Measurements from ENCODE around the gene NFKBIB. TPM values are rescaled to one million over a fixed set of nuclear protein-coding genes. Genes with fewer than 3 reads are reported as not detected.

NFKBIB gene
- total RNA-seq, 1 experiment from 2014 or later, result 51.2 TPM

DNA sequence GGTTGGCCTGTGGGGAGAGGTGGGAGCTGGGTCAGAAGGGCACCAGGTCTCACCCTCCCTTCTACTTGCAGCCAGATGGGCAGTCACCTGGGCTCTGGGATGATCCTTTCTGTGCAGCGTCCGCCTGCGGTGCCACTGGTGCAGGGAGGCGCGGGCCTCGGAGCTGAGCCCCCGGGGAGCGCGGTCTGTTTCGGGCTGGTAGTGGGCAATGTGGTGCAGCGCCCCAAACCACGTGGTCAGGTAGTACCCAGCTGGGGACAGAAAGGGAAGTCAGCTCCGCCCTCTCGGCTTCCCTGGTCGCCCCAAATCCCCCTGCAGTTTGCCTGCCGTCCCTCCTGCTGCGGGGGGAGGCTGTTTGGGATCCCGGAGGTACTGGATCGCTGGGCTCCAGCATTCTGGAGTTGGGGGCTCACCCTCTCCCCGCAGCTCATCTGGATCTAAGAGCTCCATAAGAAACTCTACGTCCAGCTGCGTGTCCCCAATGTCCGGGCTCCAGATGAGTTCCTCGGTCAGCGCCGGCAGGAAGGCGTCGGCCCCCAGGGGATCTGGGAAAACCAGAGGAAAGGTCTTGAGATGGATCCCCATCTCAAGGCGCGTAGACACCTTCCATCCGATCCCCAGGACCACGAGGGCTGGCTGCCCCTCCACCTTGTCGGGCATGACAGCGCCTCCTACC, 30.5 kb upstream of the NFKBIB start:
- no peak for DNase-seq (ENCODE audit: low read depth, low spot score)
- Histone ChIP-seq H3K27me3 (ENCODE audit: insufficient read depth, low read length) (no peaks in the 10 kb centered on the region), H3K79me2 (ENCODE audit: insufficient read depth, low read length) (no peaks in the 10 kb centered on the region), H4K20me1 (ENCODE audit: insufficient read depth) (no peaks in the 10 kb centered on the region), H3K9me3 (ENCODE audit: control insufficient read depth in 1 of 2, insufficient read depth in 1 of 2, low read depth in 1 of 2, low read length in 2 of 2) (no peaks in the 10 kb centered on the region), H3K4me1 (ENCODE audit: control insufficient read depth in 1 of 2, insufficient read depth in 2 of 2, low read length in 2 of 2) (peaks cover 3 to 15% of the 10 kb centered on the region in 2 experiments; a peak in 3 of 4 replicates), H3K36me3 (ENCODE audit: control insufficient read depth in 1 of 2, insufficient read depth in 2 of 2, low read length in 2 of 2) (no peaks in the 10 kb centered on the region), H3K9ac (ENCODE audit: low read length) (no peak overlapping the region), H3K4me2 (ENCODE audit: low read length) (no peak overlapping the region), H3K4me3 (replicated peaks in 1 of 2; ENCODE audit: low read depth in 1 of 2, low read length in 2 of 2) (no peak overlapping the region), H2AFZ (ENCODE audit: low read depth, low read length, poor library complexity, severe bottlenecking) (no peak overlapping the region), H3K9me2 (ENCODE audit: insufficient read depth) (no peaks in the 10 kb centered on the region), H3K27ac (ENCODE audit: low read depth, low read length) (no peak overlapping the region)
- TF ChIP-seq SRF (IDR thresholded peaks at IDR 0.05; ENCODE audit: low read depth), result no peak
- TF ChIP-seq, protein P1, sequence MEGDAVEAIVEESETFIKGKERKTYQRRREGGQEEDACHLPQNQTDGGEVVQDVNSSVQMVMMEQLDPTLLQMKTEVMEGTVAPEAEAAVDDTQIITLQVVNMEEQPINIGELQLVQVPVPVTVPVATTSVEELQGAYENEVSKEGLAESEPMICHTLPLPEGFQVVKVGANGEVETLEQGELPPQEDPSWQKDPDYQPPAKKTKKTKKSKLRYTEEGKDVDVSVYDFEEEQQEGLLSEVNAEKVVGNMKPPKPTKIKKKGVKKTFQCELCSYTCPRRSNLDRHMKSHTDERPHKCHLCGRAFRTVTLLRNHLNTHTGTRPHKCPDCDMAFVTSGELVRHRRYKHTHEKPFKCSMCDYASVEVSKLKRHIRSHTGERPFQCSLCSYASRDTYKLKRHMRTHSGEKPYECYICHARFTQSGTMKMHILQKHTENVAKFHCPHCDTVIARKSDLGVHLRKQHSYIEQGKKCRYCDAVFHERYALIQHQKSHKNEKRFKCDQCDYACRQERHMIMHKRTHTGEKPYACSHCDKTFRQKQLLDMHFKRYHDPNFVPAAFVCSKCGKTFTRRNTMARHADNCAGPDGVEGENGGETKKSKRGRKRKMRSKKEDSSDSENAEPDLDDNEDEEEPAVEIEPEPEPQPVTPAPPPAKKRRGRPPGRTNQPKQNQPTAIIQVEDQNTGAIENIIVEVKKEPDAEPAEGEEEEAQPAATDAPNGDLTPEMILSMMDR (IDR thresholded peaks at IDR 0.05 in 2 of 3, conservative IDR thresholded peaks at IDR 0.05 in 1 of 3; ENCODE audit: borderline replicate concordance in 1 of 3, insufficient read depth in 1 of 3, low read depth in 2 of 3, low read length in 2 of 3), result no peak
- TF ChIP-seq, protein P2, sequence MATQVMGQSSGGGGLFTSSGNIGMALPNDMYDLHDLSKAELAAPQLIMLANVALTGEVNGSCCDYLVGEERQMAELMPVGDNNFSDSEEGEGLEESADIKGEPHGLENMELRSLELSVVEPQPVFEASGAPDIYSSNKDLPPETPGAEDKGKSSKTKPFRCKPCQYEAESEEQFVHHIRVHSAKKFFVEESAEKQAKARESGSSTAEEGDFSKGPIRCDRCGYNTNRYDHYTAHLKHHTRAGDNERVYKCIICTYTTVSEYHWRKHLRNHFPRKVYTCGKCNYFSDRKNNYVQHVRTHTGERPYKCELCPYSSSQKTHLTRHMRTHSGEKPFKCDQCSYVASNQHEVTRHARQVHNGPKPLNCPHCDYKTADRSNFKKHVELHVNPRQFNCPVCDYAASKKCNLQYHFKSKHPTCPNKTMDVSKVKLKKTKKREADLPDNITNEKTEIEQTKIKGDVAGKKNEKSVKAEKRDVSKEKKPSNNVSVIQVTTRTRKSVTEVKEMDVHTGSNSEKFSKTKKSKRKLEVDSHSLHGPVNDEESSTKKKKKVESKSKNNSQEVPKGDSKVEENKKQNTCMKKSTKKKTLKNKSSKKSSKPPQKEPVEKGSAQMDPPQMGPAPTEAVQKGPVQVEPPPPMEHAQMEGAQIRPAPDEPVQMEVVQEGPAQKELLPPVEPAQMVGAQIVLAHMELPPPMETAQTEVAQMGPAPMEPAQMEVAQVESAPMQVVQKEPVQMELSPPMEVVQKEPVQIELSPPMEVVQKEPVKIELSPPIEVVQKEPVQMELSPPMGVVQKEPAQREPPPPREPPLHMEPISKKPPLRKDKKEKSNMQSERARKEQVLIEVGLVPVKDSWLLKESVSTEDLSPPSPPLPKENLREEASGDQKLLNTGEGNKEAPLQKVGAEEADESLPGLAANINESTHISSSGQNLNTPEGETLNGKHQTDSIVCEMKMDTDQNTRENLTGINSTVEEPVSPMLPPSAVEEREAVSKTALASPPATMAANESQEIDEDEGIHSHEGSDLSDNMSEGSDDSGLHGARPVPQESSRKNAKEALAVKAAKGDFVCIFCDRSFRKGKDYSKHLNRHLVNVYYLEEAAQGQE (IDR thresholded peaks at IDR 0.05; ENCODE audit: low read depth), result no peak
- no peak for TF ChIP-seq ELF1 (IDR thresholded peaks at IDR 0.05; ENCODE audit: borderline replicate concordance, low read depth)
- TF ChIP-seq, protein P3, sequence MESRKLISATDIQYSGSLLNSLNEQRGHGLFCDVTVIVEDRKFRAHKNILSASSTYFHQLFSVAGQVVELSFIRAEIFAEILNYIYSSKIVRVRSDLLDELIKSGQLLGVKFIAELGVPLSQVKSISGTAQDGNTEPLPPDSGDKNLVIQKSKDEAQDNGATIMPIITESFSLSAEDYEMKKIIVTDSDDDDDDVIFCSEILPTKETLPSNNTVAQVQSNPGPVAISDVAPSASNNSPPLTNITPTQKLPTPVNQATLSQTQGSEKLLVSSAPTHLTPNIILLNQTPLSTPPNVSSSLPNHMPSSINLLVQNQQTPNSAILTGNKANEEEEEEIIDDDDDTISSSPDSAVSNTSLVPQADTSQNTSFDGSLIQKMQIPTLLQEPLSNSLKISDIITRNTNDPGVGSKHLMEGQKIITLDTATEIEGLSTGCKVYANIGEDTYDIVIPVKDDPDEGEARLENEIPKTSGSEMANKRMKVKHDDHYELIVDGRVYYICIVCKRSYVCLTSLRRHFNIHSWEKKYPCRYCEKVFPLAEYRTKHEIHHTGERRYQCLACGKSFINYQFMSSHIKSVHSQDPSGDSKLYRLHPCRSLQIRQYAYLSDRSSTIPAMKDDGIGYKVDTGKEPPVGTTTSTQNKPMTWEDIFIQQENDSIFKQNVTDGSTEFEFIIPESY (IDR thresholded peaks at IDR 0.05; ENCODE audit: extremely low read depth, insufficient replicate concordance, low read length), result no peak
- TF ChIP-seq SIN3A (IDR thresholded peaks at IDR 0.05; ENCODE audit: low read depth), result no peak
- TF ChIP-seq, protein P4, sequence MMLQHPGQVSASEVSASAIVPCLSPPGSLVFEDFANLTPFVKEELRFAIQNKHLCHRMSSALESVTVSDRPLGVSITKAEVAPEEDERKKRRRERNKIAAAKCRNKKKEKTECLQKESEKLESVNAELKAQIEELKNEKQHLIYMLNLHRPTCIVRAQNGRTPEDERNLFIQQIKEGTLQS (IDR thresholded peaks at IDR 0.05), result no peak
- no peak for TF ChIP-seq CBX3 (IDR thresholded peaks at IDR 0.05; ENCODE audit: low read depth)
- RAD21 ChIA-PET (ENCODE audit: low non-redundant PET in 1 of 2, low total read pairs in 2 of 2, uncharacterized antibody in 2 of 2, unreplicated experiment in 2 of 2), result no interaction called here
- POLR2A ChIA-PET, result no interaction called here
- intact Hi-C loops (cut with micrococcal nuclease), result no loop called here
- no peak for ATAC-seq
- CTCF ChIA-PET, result no interaction called here
- BruUV-seq (replicated peaks), result no TSS peak
